ENCODE results near the gene SMG7. TPM values are rescaled to one million over a fixed set of nuclear protein-coding genes. Genes with fewer than 3 reads are reported as not detected.

Gene SMG7
- total and polyA plus RNA-seq, 2 of the 4 experiments (the other 2 are of a cell fraction), result 18.1 to 22.6 TPM

GRCh38 chr1:183470961-183471742 lies 1.1 kb upstream of the SMG7 start (continued):
- TF ChIP-seq, protein P1, sequence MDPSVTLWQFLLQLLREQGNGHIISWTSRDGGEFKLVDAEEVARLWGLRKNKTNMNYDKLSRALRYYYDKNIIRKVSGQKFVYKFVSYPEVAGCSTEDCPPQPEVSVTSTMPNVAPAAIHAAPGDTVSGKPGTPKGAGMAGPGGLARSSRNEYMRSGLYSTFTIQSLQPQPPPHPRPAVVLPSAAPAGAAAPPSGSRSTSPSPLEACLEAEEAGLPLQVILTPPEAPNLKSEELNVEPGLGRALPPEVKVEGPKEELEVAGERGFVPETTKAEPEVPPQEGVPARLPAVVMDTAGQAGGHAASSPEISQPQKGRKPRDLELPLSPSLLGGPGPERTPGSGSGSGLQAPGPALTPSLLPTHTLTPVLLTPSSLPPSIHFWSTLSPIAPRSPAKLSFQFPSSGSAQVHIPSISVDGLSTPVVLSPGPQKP (IDR thresholded peaks at IDR 0.05; ENCODE audit: borderline replicate concordance, low read depth, low read length), result no peak
- TF ChIP-seq SMC3 (IDR thresholded peaks at IDR 0.05; ENCODE audit: low read depth, low read length), result no peak

Measured in IMR-90 (cell line).